Measurements from ENCODE around the gene CLCN7. TPM values are rescaled to one million over a fixed set of nuclear protein-coding genes. Genes with fewer than 3 reads are reported as not detected.

CLCN7 gene
- total and polyA plus RNA-seq, 2 donors (not counting 3 experiments of a cell fraction or from before 2014, with no cell fraction given) = 59.8 to 94.9 TPM

- no peak within 1 kb of the TSS for H2AFZ ChIP-seq (ENCODE audit: low read depth, low read length)
- CTCF ChIA-PET = no interaction called here
Observed at GRCh38 chr16:1488619-1489018, 13.8 kb upstream of the CLCN7 start, which contains the start of gene PTX4. Gene PTX4, minus strand, starts transcription at chr16:1488944. Its CDS starts 35 bp downstream, at chr16:1488909.

More at GRCh38 chr16:1488619-1489018, 13.8 kb upstream of the CLCN7 start, which contains the start of gene PTX4:
- Histone ChIP-seq H3K4me2 (ENCODE audit: insufficient read depth, low read length) (no peak within 1 kb of the TSS), H3K36me3 (ENCODE audit: control insufficient read depth in 2 of 2, extremely low read depth in 1 of 2, insufficient read depth in 2 of 2, low read length in 2 of 2) (no peaks in the 10 kb centered on the region), H3K79me2 (ENCODE audit: control insufficient read depth, insufficient read depth, low read length) (peaks cover 1% of the 10 kb centered on the region), H3K9me3 (replicated peaks; ENCODE audit: control insufficient read depth, insufficient read depth, low read length) (no peaks in the 10 kb centered on the region), H3K27ac (ENCODE audit: insufficient read depth, low read depth, low read length) (no peak within 1 kb of the TSS), H3K4me1 (ENCODE audit: control insufficient read depth, extremely low read depth, insufficient read depth, low read length) (peaks cover 6% of the 10 kb centered on the region), H3K27me3 (ENCODE audit: control insufficient read depth in 2 of 2, insufficient read depth in 2 of 2, low read length in 2 of 2) (no peaks in the 10 kb centered on the region), H3K9ac (replicated peaks; ENCODE audit: extremely low read depth, insufficient read depth, low read length) (no peak within 1 kb of the TSS), H3K4me3 (replicated peaks in 1 of 3; ENCODE audit: insufficient read depth in 1 of 3, low read depth in 1 of 3, low read length in 3 of 3) (no peak within 1 kb of the TSS), H4K20me1 (replicated peaks; ENCODE audit: control insufficient read depth, extremely low read depth, insufficient read depth, low read length) (no peaks in the 10 kb centered on the region), H3K9me1 (replicated peaks; ENCODE audit: control insufficient read depth, extremely low read depth, insufficient read depth, low read length) (no peaks in the 10 kb centered on the region)
- dilution Hi-C loops (cut with MboI; ENCODE audit: extremely low pct_ligation_motif_present, low sequenced_read_pairs) = no loop called here
- intact Hi-C loops (cut with micrococcal nuclease) = no loop called here
- no peak for FAIRE-seq
- DNase-seq (ENCODE audit: low read depth, low spot score) = no peak
- TF ChIP-seq POLR2A (IDR thresholded peaks at IDR 0.05; ENCODE audit: low read depth, low read length) (no peak), EZH2 (IDR thresholded peaks at IDR 0.05; ENCODE audit: borderline replicate concordance, low read depth, low read length, severe bottlenecking) (no peak), POLR2AphosphoS5 (IDR thresholded peaks at IDR 0.05; ENCODE audit: insufficient read depth, low read depth, low read length) (no peak), FOS (IDR thresholded peaks at IDR 0.05; ENCODE audit: borderline replicate concordance, insufficient read depth, low read length) (no peak), JUN (IDR thresholded peaks at IDR 0.05; ENCODE audit: borderline replicate concordance, insufficient read depth, insufficient read length, low read depth) (no peak), GATA2 (IDR thresholded peaks at IDR 0.05; ENCODE audit: insufficient read depth, insufficient read length, low read depth, low read length) (no peak), MAX (IDR thresholded peaks at IDR 0.05; ENCODE audit: insufficient read depth, insufficient read length) (no peak), MYC (IDR thresholded peaks at IDR 0.05; ENCODE audit: low read depth, low read length) (no peak)
- TF ChIP-seq, protein P1, sequence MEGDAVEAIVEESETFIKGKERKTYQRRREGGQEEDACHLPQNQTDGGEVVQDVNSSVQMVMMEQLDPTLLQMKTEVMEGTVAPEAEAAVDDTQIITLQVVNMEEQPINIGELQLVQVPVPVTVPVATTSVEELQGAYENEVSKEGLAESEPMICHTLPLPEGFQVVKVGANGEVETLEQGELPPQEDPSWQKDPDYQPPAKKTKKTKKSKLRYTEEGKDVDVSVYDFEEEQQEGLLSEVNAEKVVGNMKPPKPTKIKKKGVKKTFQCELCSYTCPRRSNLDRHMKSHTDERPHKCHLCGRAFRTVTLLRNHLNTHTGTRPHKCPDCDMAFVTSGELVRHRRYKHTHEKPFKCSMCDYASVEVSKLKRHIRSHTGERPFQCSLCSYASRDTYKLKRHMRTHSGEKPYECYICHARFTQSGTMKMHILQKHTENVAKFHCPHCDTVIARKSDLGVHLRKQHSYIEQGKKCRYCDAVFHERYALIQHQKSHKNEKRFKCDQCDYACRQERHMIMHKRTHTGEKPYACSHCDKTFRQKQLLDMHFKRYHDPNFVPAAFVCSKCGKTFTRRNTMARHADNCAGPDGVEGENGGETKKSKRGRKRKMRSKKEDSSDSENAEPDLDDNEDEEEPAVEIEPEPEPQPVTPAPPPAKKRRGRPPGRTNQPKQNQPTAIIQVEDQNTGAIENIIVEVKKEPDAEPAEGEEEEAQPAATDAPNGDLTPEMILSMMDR (IDR thresholded peaks at IDR 0.05; ENCODE audit: extremely low read depth in 1 of 2, insufficient read depth in 1 of 2, low read depth in 1 of 2, low read length in 2 of 2) = no peak
- no TSS peak for BruUV-seq (replicated peaks)
- POLR2A ChIA-PET = no interaction called here
